ENCODE measurements around the gene PHF19. TPM values are rescaled to one million over a fixed set of nuclear protein-coding genes. Genes with fewer than 3 reads are reported as not detected.
A peak's percentile ranks its signal among the peaks of the same experiment; 100 is the strongest.

Gene PHF19
- 31.0 and 33.7 TPM in 2 replicates for total RNA-seq (2014; rRNA removed; shearing (Covaris generic))
- 13.1 and 16.8 TPM in 2 replicates for polyA plus RNA-seq (2016; fragmentation: Nextera tagmentation; extraction: Ambion mirVana)
- long read RNA-seq, transcript PHF19-201 (5 exons, 836 nt), result major isoform, 6 of 8 reads
- long read RNA-seq, partial matches to known transcripts, result 1 of 8 reads
- long read RNA-seq, other reads (novel, unspliced or antisense), result 1 of 8 reads

DNA sequence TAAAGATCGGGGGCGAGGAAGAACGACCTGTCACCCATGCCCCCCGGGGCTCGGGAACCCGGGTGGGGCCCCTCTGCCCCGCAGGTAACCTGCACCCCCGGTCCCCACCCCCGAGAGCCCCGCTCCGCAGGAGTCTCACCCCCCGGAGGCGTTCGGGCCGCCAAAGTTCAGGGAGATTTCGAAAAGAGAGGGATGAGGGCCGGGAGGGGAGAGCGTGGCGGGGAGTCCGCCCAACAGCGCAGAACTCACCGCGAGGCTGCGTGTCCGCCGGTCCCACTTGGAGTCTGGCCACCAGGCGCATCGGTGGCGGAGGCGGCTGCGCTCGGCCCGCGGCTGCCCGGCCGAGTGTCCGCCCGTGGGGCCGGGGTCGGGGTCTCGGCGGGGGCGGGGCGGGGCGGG lies at the start of gene PHF19:
Gene PHF19 (minus strand): TSS at position 347 of the 399 bp plus-strand sequence. CDS start 2,447 bp downstream, outside the sequence.
- peak within 1 kb of the TSS; percentile 75 for H3K4me3 Mint-ChIP-seq
- Histone ChIP-seq H3K4me1 (ENCODE audit: insufficient read depth) (peaks cover 44% of the 10 kb centered on the region), H3K27ac (ENCODE audit: low read depth) (peak within 1 kb of the TSS; percentile 92), H2AFZ (peak within 1 kb of the TSS; percentile 99), H3K4me3 (peak within 1 kb of the TSS; percentile 89), H3K79me2 (replicated peaks; ENCODE audit: insufficient read depth) (peaks cover 6% of the 10 kb centered on the region; the same call in 1 of the 2 replicates), H3K4me2 (peak within 1 kb of the TSS; percentile 91), H3K9me2 (ENCODE audit: insufficient read depth) (no peaks in the 10 kb centered on the region), H3K36me3 (ENCODE audit: insufficient read depth) (peaks cover 5% of the 10 kb centered on the region; the same call in 1 of the 2 replicates), H3F3A (replicated peaks; ENCODE audit: low read depth) (peaks cover 27% of the 10 kb centered on the region), H3K27me3 (ENCODE audit: insufficient read depth) (peaks cover 8% of the 10 kb centered on the region), H4K20me1 (replicated peaks; ENCODE audit: insufficient read depth) (no peaks in the 10 kb centered on the region)
- H3K27ac Mint-ChIP-seq, result peak within 1 kb of the TSS; percentile 37; the same call in 1 of the 2 replicates
- no peak for TF ChIP-seq EZH2 (IDR thresholded peaks at IDR 0.05; ENCODE audit: low read depth, unreplicated experiment)
- TF ChIP-seq, protein P1, sequence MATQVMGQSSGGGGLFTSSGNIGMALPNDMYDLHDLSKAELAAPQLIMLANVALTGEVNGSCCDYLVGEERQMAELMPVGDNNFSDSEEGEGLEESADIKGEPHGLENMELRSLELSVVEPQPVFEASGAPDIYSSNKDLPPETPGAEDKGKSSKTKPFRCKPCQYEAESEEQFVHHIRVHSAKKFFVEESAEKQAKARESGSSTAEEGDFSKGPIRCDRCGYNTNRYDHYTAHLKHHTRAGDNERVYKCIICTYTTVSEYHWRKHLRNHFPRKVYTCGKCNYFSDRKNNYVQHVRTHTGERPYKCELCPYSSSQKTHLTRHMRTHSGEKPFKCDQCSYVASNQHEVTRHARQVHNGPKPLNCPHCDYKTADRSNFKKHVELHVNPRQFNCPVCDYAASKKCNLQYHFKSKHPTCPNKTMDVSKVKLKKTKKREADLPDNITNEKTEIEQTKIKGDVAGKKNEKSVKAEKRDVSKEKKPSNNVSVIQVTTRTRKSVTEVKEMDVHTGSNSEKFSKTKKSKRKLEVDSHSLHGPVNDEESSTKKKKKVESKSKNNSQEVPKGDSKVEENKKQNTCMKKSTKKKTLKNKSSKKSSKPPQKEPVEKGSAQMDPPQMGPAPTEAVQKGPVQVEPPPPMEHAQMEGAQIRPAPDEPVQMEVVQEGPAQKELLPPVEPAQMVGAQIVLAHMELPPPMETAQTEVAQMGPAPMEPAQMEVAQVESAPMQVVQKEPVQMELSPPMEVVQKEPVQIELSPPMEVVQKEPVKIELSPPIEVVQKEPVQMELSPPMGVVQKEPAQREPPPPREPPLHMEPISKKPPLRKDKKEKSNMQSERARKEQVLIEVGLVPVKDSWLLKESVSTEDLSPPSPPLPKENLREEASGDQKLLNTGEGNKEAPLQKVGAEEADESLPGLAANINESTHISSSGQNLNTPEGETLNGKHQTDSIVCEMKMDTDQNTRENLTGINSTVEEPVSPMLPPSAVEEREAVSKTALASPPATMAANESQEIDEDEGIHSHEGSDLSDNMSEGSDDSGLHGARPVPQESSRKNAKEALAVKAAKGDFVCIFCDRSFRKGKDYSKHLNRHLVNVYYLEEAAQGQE (IDR thresholded peaks at IDR 0.05; ENCODE audit: unreplicated experiment), result no peak
- TF ChIP-seq STAT1 (IDR thresholded peaks at IDR 0.05; ENCODE audit: unreplicated experiment), result no peak
- ATAC-seq, result no peak
- H3K9me3 Mint-ChIP-seq, result no peaks in the 10 kb centered on the region
- H3K4me1 Mint-ChIP-seq, result peaks cover 59% of the 10 kb centered on the region
- peaks cover 32% of the 10 kb centered on the region for H3K36me3 Mint-ChIP-seq (ENCODE audit: low read depth)
- H3K27me3 Mint-ChIP-seq (ENCODE audit: insufficient read depth, low read depth, poor library complexity), result peaks cover 26% of the 10 kb centered on the region
- DNase-seq (ENCODE audit: low spot score), result peak; percentile 41

DNA sequence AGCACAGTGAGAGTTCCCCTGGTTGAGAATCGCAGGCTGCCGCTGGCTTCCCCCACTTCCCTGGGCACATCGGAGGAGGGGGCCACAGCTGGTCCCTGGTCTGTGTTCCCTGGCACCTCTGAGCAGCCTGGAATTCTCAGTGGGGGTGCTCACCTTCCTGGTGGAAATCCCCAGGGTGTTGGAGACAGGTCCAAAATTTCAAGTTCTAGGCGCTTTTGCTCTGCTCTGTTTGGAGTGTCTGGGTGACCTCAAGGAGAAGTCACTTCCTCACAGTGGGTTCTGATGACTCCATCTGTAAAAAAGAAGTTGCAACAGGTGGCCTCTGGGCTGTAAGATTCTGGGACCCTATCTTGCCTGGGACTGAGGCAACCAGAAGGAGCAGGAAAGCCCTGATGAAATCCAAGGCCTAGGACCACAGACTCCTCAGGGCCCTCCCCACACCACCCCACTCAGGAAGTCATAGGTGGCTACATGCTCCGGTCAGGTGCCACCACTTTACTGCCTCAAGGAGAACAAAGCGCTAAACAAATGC lies 49.5 kb upstream of the PHF19 start, which contains the start of gene TRAF1:
Gene TRAF1 (minus strand): TSS at position 400 of the 532 bp plus-strand sequence. CDS start 721 bp downstream, outside the sequence.
- Histone ChIP-seq H4K20me1 (replicated peaks; ENCODE audit: insufficient read depth) (no peaks in the 10 kb centered on the region), H3K27ac (ENCODE audit: low read depth) (no peak within 1 kb of the TSS), H3K4me1 (ENCODE audit: insufficient read depth) (peaks cover 49% of the 10 kb centered on the region), H3K9me2 (ENCODE audit: insufficient read depth) (no peaks in the 10 kb centered on the region), H2AFZ (no peak within 1 kb of the TSS), H3F3A (replicated peaks; ENCODE audit: low read depth) (peaks cover 12% of the 10 kb centered on the region; the same call in 1 of the 2 replicates), H3K4me3 (no peak within 1 kb of the TSS), H3K4me2 (peak within 1 kb of the TSS; percentile 66; the same call in 1 of the 2 replicates), H3K36me3 (ENCODE audit: insufficient read depth) (no peaks in the 10 kb centered on the region), H3K27me3 (ENCODE audit: insufficient read depth) (peaks cover 15% of the 10 kb centered on the region; the same call in 1 of the 2 replicates), H3K79me2 (replicated peaks; ENCODE audit: insufficient read depth) (no peaks in the 10 kb centered on the region)
- Mint-ChIP-seq H3K4me3 (peak within 1 kb of the TSS; percentile 74; the same call in 1 of the 3 replicates), H3K27me3 (ENCODE audit: insufficient read depth, low read depth, poor library complexity) (peaks cover 22% of the 10 kb centered on the region), H3K27ac (peak within 1 kb of the TSS; percentile 72; the same call in 1 of the 2 replicates), H3K4me1 (peaks cover 43% of the 10 kb centered on the region), H3K36me3 (ENCODE audit: low read depth) (no peaks in the 10 kb centered on the region), H3K9me3 (no peaks in the 10 kb centered on the region)
- TF ChIP-seq, protein P2, sequence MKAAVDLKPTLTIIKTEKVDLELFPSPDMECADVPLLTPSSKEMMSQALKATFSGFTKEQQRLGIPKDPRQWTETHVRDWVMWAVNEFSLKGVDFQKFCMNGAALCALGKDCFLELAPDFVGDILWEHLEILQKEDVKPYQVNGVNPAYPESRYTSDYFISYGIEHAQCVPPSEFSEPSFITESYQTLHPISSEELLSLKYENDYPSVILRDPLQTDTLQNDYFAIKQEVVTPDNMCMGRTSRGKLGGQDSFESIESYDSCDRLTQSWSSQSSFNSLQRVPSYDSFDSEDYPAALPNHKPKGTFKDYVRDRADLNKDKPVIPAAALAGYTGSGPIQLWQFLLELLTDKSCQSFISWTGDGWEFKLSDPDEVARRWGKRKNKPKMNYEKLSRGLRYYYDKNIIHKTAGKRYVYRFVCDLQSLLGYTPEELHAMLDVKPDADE (IDR thresholded peaks at IDR 0.05), result no peak
- TF ChIP-seq, protein P3, sequence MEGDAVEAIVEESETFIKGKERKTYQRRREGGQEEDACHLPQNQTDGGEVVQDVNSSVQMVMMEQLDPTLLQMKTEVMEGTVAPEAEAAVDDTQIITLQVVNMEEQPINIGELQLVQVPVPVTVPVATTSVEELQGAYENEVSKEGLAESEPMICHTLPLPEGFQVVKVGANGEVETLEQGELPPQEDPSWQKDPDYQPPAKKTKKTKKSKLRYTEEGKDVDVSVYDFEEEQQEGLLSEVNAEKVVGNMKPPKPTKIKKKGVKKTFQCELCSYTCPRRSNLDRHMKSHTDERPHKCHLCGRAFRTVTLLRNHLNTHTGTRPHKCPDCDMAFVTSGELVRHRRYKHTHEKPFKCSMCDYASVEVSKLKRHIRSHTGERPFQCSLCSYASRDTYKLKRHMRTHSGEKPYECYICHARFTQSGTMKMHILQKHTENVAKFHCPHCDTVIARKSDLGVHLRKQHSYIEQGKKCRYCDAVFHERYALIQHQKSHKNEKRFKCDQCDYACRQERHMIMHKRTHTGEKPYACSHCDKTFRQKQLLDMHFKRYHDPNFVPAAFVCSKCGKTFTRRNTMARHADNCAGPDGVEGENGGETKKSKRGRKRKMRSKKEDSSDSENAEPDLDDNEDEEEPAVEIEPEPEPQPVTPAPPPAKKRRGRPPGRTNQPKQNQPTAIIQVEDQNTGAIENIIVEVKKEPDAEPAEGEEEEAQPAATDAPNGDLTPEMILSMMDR (conservative IDR thresholded peaks at IDR 0.05; ENCODE audit: low read depth in 2 of 2), result no peak
- TF ChIP-seq EZH2 (IDR thresholded peaks at IDR 0.05; ENCODE audit: low read depth, unreplicated experiment), result no peak
- no peak for TF ChIP-seq POLR2AphosphoS5 (IDR thresholded peaks at IDR 0.05; ENCODE audit: low read depth)
- DNase-seq (ENCODE audit: low spot score), result no peak
- no peak for ATAC-seq

All from GM23338 (cell line).